Measurements from ENCODE around the gene MTA1.

MTA1 gene

DNA sequence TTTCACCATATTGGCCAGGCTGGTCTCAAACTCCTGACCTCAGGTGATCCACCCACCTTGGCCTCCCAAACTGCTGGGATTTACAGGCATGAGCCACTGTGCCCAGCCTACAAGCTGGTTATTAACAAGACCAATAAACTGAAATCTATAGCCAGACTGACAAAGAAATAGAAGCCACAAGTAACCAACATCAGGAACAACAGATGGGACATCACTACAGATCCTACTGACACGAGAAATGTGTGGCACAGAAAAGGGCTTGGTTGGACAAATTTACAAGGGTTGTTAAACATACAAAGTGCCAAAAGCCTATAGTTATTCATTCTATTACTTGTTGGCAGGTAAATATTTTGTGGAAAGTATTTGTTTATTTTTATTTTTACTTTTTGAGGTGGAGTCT, 11.6 kb downstream of the MTA1 start:
- TF ChIP-seq, protein P1, sequence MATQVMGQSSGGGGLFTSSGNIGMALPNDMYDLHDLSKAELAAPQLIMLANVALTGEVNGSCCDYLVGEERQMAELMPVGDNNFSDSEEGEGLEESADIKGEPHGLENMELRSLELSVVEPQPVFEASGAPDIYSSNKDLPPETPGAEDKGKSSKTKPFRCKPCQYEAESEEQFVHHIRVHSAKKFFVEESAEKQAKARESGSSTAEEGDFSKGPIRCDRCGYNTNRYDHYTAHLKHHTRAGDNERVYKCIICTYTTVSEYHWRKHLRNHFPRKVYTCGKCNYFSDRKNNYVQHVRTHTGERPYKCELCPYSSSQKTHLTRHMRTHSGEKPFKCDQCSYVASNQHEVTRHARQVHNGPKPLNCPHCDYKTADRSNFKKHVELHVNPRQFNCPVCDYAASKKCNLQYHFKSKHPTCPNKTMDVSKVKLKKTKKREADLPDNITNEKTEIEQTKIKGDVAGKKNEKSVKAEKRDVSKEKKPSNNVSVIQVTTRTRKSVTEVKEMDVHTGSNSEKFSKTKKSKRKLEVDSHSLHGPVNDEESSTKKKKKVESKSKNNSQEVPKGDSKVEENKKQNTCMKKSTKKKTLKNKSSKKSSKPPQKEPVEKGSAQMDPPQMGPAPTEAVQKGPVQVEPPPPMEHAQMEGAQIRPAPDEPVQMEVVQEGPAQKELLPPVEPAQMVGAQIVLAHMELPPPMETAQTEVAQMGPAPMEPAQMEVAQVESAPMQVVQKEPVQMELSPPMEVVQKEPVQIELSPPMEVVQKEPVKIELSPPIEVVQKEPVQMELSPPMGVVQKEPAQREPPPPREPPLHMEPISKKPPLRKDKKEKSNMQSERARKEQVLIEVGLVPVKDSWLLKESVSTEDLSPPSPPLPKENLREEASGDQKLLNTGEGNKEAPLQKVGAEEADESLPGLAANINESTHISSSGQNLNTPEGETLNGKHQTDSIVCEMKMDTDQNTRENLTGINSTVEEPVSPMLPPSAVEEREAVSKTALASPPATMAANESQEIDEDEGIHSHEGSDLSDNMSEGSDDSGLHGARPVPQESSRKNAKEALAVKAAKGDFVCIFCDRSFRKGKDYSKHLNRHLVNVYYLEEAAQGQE (IDR thresholded peaks at IDR 0.05; ENCODE audit: insufficient read depth in 1 of 2, low read depth in 2 of 2, low read length in 2 of 2), result no peak
- TF ChIP-seq POLR2AphosphoS5 (IDR thresholded peaks at IDR 0.05; ENCODE audit: low read depth, low read length), result no peak
- TF ChIP-seq TAF1 (IDR thresholded peaks at IDR 0.05; ENCODE audit: borderline replicate concordance, insufficient read depth, low read length), result no peak
- no peak for TF ChIP-seq FOXP2 (optimal IDR thresholded peaks at IDR 0.05; ENCODE audit: borderline replicate concordance, extremely low read depth, extremely low read length, insufficient read depth)
- TF ChIP-seq SIN3A (IDR thresholded peaks at IDR 0.05; ENCODE audit: borderline replicate concordance, insufficient read depth, low read length), result no peak

DNA sequence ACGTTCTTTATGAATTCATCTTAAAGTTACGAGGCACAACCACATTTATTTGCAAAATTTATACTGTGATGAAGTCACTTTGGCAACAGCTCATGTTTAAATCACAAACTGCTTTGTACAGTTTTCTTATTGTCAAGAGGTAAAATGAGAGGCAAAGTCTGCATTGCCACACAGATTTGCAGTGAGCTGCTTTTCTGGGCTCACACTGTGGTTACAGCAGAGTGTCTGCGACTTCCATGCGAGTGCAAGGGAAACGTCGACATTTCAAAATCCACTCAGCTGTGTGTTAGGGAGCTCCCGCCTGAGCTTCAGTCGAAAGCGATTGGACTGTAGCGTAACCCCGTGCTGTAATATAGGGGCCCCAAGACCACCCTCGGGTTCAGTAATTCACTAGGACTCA, 13.0 kb downstream of the MTA1 start:
- TF ChIP-seq SIN3A (IDR thresholded peaks at IDR 0.05; ENCODE audit: borderline replicate concordance, insufficient read depth, low read length), result no peak
- no peak for TF ChIP-seq FOXP2 (optimal IDR thresholded peaks at IDR 0.05; ENCODE audit: borderline replicate concordance, extremely low read depth, extremely low read length, insufficient read depth)
- TF ChIP-seq, protein P1 (IDR thresholded peaks at IDR 0.05; ENCODE audit: insufficient read depth in 1 of 2, low read depth in 2 of 2, low read length in 2 of 2), result no peak
- TF ChIP-seq TAF1 (IDR thresholded peaks at IDR 0.05; ENCODE audit: borderline replicate concordance, insufficient read depth, low read length), result no peak
- no peak for TF ChIP-seq POLR2AphosphoS5 (IDR thresholded peaks at IDR 0.05; ENCODE audit: low read depth, low read length)

DNA sequence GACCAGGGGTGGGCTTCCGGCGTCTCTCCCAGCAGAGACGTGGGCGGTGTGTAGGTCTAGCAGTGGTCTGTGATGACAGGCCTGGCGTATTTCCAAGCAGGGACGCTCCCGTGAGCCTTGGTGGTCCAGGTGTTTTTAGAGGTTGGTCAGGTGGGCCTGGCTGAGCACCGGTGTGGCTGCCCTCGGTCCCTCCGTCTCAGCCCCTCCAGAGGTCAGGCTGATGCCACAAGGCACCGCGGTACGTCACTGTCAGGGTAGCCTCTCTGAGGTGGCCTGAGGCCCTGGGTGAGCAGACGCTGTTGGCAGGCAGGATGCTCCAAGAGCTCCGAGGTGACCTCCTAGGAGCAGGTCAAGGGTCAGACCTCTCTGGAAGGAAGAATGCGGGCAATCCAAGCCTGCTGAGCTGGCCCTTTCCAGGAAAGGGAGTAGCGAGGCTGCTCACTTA, 13.6 kb downstream of the MTA1 start:
- TF ChIP-seq FOXP2 (optimal IDR thresholded peaks at IDR 0.05; ENCODE audit: borderline replicate concordance, extremely low read depth, extremely low read length, insufficient read depth) (no peak), SIN3A (IDR thresholded peaks at IDR 0.05; ENCODE audit: borderline replicate concordance, insufficient read depth, low read length) (no peak), POLR2AphosphoS5 (IDR thresholded peaks at IDR 0.05; ENCODE audit: low read depth, low read length) (no peak), TAF1 (IDR thresholded peaks at IDR 0.05; ENCODE audit: borderline replicate concordance, insufficient read depth, low read length) (no peak)
- TF ChIP-seq, protein P1 (IDR thresholded peaks at IDR 0.05; ENCODE audit: insufficient read depth in 1 of 2, low read depth in 2 of 2, low read length in 2 of 2), result no peak

DNA sequence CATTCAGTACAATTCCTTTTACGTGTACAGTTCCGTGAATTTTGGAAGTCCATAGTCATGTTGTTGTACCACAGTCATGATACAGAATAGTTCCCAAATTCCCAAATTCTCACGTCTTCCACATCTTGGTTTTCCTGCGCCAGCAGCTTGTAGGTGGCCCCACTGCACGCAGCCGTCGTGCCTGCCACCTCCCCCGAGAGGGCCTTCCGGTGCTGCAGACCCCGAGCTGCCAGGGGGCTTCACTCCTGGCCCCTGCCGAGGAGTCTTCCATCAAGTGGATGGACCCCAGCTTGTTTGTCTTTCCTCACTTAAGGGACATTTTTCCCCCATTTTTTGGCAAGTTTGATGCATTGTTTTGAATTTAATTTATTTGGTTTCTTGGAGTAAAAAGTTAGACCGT, 16.8 kb downstream of the MTA1 start:
- TF ChIP-seq, protein P1 (IDR thresholded peaks at IDR 0.05; ENCODE audit: insufficient read depth in 1 of 2, low read depth in 2 of 2, low read length in 2 of 2), result no peak
- TF ChIP-seq SIN3A (IDR thresholded peaks at IDR 0.05; ENCODE audit: borderline replicate concordance, insufficient read depth, low read length), result no peak
- no peak for TF ChIP-seq POLR2AphosphoS5 (IDR thresholded peaks at IDR 0.05; ENCODE audit: low read depth, low read length)
- TF ChIP-seq TAF1 (IDR thresholded peaks at IDR 0.05; ENCODE audit: borderline replicate concordance, insufficient read depth, low read length), result no peak
- no peak for TF ChIP-seq FOXP2 (optimal IDR thresholded peaks at IDR 0.05; ENCODE audit: borderline replicate concordance, extremely low read depth, extremely low read length, insufficient read depth)

Measured in PFSK-1 (cell line).